Measurements from ENCODE around the gene MRPL43.

MRPL43 gene

GRCh38 chr10:100968062-100968736, 19.1 kb downstream of the MRPL43 start:
- Histone ChIP-seq H3K79me2 (ENCODE audit: insufficient read depth, low read depth) (no peaks in the 10 kb centered on the region), H3K4me1 (ENCODE audit: low read depth, poor library complexity, severe bottlenecking) (peaks cover 8% of the 10 kb centered on the region), H2AFZ (ENCODE audit: low read depth) (peak overlapping the region; percentile 59; the same call in 1 of the 2 replicates), H3K36me3 (ENCODE audit: insufficient read depth) (no peaks in the 10 kb centered on the region), H3K27ac (no peak overlapping the region), H3K9ac (no peak overlapping the region), H4K20me1 (ENCODE audit: insufficient read depth) (no peaks in the 10 kb centered on the region), H3K27me3 (ENCODE audit: insufficient read depth, low read depth) (no peaks in the 10 kb centered on the region), H3K4me2 (no peak overlapping the region), H3K4me3 (IDR thresholded peaks at IDR 0.05; ENCODE audit: insufficient read depth, low read depth, low read length) (no peak overlapping the region)
- no peak for TF ChIP-seq CTCF (conservative IDR thresholded peaks at IDR 0.05; ENCODE audit: low read depth, low read length)

GRCh38 chr10:100967332-100967731, 20.0 kb downstream of the MRPL43 start:
- Histone ChIP-seq H3K27me3 (ENCODE audit: insufficient read depth, low read depth) (no peaks in the 10 kb centered on the region), H3K27ac (no peak overlapping the region), H3K79me2 (ENCODE audit: insufficient read depth, low read depth) (no peaks in the 10 kb centered on the region), H3K36me3 (ENCODE audit: insufficient read depth) (no peaks in the 10 kb centered on the region), H3K4me3 (IDR thresholded peaks at IDR 0.05; ENCODE audit: insufficient read depth, low read depth, low read length) (no peak overlapping the region), H3K9ac (no peak overlapping the region), H3K4me2 (no peak overlapping the region), H4K20me1 (ENCODE audit: insufficient read depth) (no peaks in the 10 kb centered on the region), H3K4me1 (ENCODE audit: low read depth, poor library complexity, severe bottlenecking) (peaks cover 8% of the 10 kb centered on the region), H2AFZ (ENCODE audit: low read depth) (no peak overlapping the region)
- TF ChIP-seq CTCF (conservative IDR thresholded peaks at IDR 0.05; ENCODE audit: low read depth, low read length), result no peak

- no peak overlapping the region for H3K27ac ChIP-seq
- H3K36me3 ChIP-seq (ENCODE audit: insufficient read depth), result no peaks in the 10 kb centered on the region
- no peaks in the 10 kb centered on the region for H4K20me1 ChIP-seq (ENCODE audit: insufficient read depth)
- TF ChIP-seq CTCF (conservative IDR thresholded peaks at IDR 0.05; ENCODE audit: low read depth, low read length), result no peak
- no peak overlapping the region for H3K9ac ChIP-seq
- no peak overlapping the region for H3K4me3 ChIP-seq (IDR thresholded peaks at IDR 0.05; ENCODE audit: insufficient read depth, low read depth, low read length)
- no peaks in the 10 kb centered on the region for H3K27me3 ChIP-seq (ENCODE audit: insufficient read depth, low read depth)
- no peaks in the 10 kb centered on the region for H3K79me2 ChIP-seq (ENCODE audit: insufficient read depth, low read depth)
- no peak overlapping the region for H2AFZ ChIP-seq (ENCODE audit: low read depth)
- peaks cover 8% of the 10 kb centered on the region for H3K4me1 ChIP-seq (ENCODE audit: low read depth, poor library complexity, severe bottlenecking)
- H3K4me2 ChIP-seq, result no peak overlapping the region
These were observed 20.4 kb downstream of the MRPL43 start for GRCh38 chr10:100966887-100967286.

- H3K4me2 ChIP-seq, result no peak overlapping the region
- no peaks in the 10 kb centered on the region for H3K27me3 ChIP-seq (ENCODE audit: insufficient read depth, low read depth)
- H3K79me2 ChIP-seq (ENCODE audit: insufficient read depth, low read depth), result no peaks in the 10 kb centered on the region
- H3K27ac ChIP-seq, result no peak overlapping the region
- H3K9ac ChIP-seq, result no peak overlapping the region
- H3K4me1 ChIP-seq (ENCODE audit: low read depth, poor library complexity, severe bottlenecking), result peaks cover 8% of the 10 kb centered on the region
- no peak for TF ChIP-seq CTCF (conservative IDR thresholded peaks at IDR 0.05; ENCODE audit: low read depth, low read length)
- no peak overlapping the region for H3K4me3 ChIP-seq (IDR thresholded peaks at IDR 0.05; ENCODE audit: insufficient read depth, low read depth, low read length)
- no peaks in the 10 kb centered on the region for H4K20me1 ChIP-seq (ENCODE audit: insufficient read depth)
- H3K36me3 ChIP-seq (ENCODE audit: insufficient read depth), result no peaks in the 10 kb centered on the region
- no peak overlapping the region for H2AFZ ChIP-seq (ENCODE audit: low read depth)
These were observed 21.5 kb downstream of the MRPL43 start for GRCh38 chr10:100965820-100966219.

Data from KMS-11 (cell line).